Fibroblast of skin of right biceps (primary cell): ENCODE measurements around the gene SLFN13.
A peak's percentile ranks its signal among the peaks of the same experiment; 100 is the strongest.
"Not testable (repeated sequence)": the region's sequence is repeated elsewhere in the genome, so short reads cannot be mapped to it uniquely, and the experiment has no call there.

ENCODE experiments used
- DNase-seq: peaks from one replicate; pipeline ENCODE4 v3.0.0-alpha.2; 2013

SLFN13 gene

GRCh38 chr17:35429702-35430101, 18.9 kb downstream of the SLFN13 start:
- no peak for DNase-seq

GRCh38 chr17:35428229-35428628, 20.3 kb downstream of the SLFN13 start:
- DNase-seq, result no peak

GRCh38 chr17:35423761-35424160, 24.8 kb downstream of the SLFN13 start:
- peak; percentile 2 for DNase-seq

GRCh38 chr17:35421069-35421468, 27.5 kb downstream of the SLFN13 start:
- DNase-seq, result not testable (repeated sequence)

GRCh38 chr17:35416659-35417058, 31.9 kb downstream of the SLFN13 start:
- DNase-seq, result no peak

- DNase-seq, result not testable (repeated sequence)
These were observed 33.9 kb downstream of the SLFN13 start for GRCh38 chr17:35414707-35415106.

GRCh38 chr17:35414247-35414646, 34.3 kb downstream of the SLFN13 start:
- DNase-seq, result no peak

GRCh38 chr17:35407531-35407930, 41.0 kb downstream of the SLFN13 start:
- DNase-seq, result no peak

- DNase-seq, result no peak
These were observed 42.0 kb downstream of the SLFN13 start for GRCh38 chr17:35406568-35406967.

GRCh38 chr17:35404360-35404759, 44.2 kb downstream of the SLFN13 start:
- no peak for DNase-seq

- not testable (repeated sequence) for DNase-seq
These were observed 54.8 kb downstream of the SLFN13 start for GRCh38 chr17:35393783-35394182.

- no peak for DNase-seq
These were observed 57.9 kb downstream of the SLFN13 start for GRCh38 chr17:35390663-35391062.

- DNase-seq, result no peak
These were observed 58.4 kb downstream of the SLFN13 start for GRCh38 chr17:35390156-35390555.

GRCh38 chr17:35387496-35387895, 61.1 kb downstream of the SLFN13 start:
- DNase-seq, result no peak
